ENCODE results near the gene VMP1.
"Not testable (repeated sequence)": the region's sequence is repeated elsewhere in the genome, so short reads cannot be mapped to it uniquely, and the experiment has no call there.

GRCh38 chr17:59841882-59842263, 134.4 kb downstream of the VMP1 start:
- TF ChIP-seq, protein P1, sequence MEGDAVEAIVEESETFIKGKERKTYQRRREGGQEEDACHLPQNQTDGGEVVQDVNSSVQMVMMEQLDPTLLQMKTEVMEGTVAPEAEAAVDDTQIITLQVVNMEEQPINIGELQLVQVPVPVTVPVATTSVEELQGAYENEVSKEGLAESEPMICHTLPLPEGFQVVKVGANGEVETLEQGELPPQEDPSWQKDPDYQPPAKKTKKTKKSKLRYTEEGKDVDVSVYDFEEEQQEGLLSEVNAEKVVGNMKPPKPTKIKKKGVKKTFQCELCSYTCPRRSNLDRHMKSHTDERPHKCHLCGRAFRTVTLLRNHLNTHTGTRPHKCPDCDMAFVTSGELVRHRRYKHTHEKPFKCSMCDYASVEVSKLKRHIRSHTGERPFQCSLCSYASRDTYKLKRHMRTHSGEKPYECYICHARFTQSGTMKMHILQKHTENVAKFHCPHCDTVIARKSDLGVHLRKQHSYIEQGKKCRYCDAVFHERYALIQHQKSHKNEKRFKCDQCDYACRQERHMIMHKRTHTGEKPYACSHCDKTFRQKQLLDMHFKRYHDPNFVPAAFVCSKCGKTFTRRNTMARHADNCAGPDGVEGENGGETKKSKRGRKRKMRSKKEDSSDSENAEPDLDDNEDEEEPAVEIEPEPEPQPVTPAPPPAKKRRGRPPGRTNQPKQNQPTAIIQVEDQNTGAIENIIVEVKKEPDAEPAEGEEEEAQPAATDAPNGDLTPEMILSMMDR (IDR thresholded peaks at IDR 0.05; ENCODE audit: low read depth, low read length, poor library complexity, severe bottlenecking) = not testable (repeated sequence)
- TF ChIP-seq EZH2phosphoT487 (IDR thresholded peaks at IDR 0.05; ENCODE audit: borderline replicate concordance, low read length) = not testable (repeated sequence)
